ENCODE results near the gene HTR4.

Gene HTR4

DNA sequence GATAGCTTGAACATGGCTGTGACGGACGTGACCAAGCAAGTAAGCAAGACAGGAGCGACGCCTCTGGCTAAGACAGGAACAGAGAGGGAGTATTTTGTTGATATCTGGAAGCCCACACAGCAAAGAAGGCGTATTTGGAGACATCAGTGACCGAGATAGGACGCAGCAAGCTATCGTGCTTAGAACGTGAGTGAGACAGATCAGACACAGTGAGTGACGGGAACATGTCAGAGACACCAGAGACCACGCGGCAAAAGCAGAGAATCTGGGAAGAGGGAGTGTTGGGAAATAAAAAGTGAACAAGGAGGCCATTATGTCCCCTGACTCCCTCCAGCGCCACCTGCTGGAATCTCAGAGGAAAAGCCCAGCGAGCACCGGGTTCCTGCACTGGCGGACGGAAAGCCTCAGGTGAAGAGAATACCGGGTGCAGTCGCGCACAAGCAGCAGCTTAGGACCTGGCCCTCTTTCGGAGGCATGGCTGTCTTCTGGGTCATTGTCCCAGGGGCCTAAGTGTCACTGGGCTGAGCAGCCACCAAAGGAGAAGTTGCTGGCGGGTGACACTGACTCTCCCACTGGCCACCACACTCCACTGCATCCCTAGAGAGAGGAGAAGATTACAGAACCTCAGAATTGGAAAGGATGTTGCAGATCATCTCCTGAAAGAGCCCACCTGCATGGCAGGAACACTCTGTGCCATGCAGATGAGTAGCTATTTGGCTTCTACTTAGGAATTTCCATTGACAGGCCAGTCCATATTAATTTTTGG, 171.4 kb downstream of the HTR4 start:
- Histone ChIP-seq H3K9ac (ENCODE audit: low read depth, low read length, poor library complexity) (no peak overlapping the region), H3K4me2 (ENCODE audit: insufficient read depth, low read length, poor library complexity, severe bottlenecking) (no peak overlapping the region), H3K9me3 (replicated peaks in 1 of 2; ENCODE audit: control insufficient read depth in 2 of 2, insufficient read depth in 1 of 2, low read depth in 1 of 2, low read length in 2 of 2) (no peaks in the 10 kb centered on the region), H3K79me1 (ENCODE audit: low read depth, low read length) (no peaks in the 10 kb centered on the region), H3K18ac (ENCODE audit: low read length) (no peak overlapping the region), H3K27ac (replicated peaks; ENCODE audit: low read length) (no peak overlapping the region), H3K4me1 (ENCODE audit: control insufficient read depth in 2 of 2, insufficient read depth in 1 of 2, low read depth in 1 of 2, low read length in 2 of 2) (peaks cover 2 to 11% of the 10 kb centered on the region in 2 donors), H3K23ac (ENCODE audit: low read depth, low read length, poor library complexity) (no peak overlapping the region), H3K14ac (ENCODE audit: low read length) (no peak overlapping the region), H2AK5ac (ENCODE audit: low read depth, low read length) (no peak overlapping the region), H4K8ac (ENCODE audit: low read depth, low read length) (no peak overlapping the region), H3K27me3 (ENCODE audit: control insufficient read depth in 3 of 3, insufficient read depth in 3 of 3, low read depth in 1 of 3, low read length in 3 of 3) (peaks cover 0 to 10% (median 0%) of the 10 kb centered on the region in 3 experiments), H2BK120ac (ENCODE audit: low read depth, low read length) (no peak overlapping the region), H3K36me3 (replicated peaks in 1 of 2; ENCODE audit: control insufficient read depth in 2 of 2, insufficient read depth in 2 of 2, low read length in 2 of 2) (no peaks in the 10 kb centered on the region), H2BK12ac (ENCODE audit: low read length) (no peak overlapping the region), H2BK5ac (ENCODE audit: low read length) (no peak overlapping the region), H3K4ac (ENCODE audit: low read length) (no peak overlapping the region), H2AFZ (ENCODE audit: low read length) (peak overlapping the region; percentile 21), H2BK15ac (ENCODE audit: low read length) (no peak overlapping the region), H3K4me3 (ENCODE audit: low read length in 2 of 2) (no peak overlapping the region), H4K91ac (ENCODE audit: low read depth, low read length, poor library complexity) (no peak overlapping the region)
- no CpG with 5 or more reads among the region's 22 CpGs for WGBS, 2 donors (ENCODE audit: extremely low coverage in 2 of 2, insufficient read length in 2 of 2, insufficient replicate concordance in 1 of 2)
- DNase-seq (ENCODE audit: low spot score): peak; percentile 47

- no CpG with 5 or more reads among the region's 7 CpGs for WGBS, 2 donors (ENCODE audit: extremely low coverage in 2 of 2, insufficient read length in 2 of 2, insufficient replicate concordance in 1 of 2)
- no peaks in the 10 kb centered on the region for H3K79me1 ChIP-seq (ENCODE audit: low read depth, low read length)
- H2BK15ac ChIP-seq (ENCODE audit: low read length): no peak overlapping the region
- no peak overlapping the region for H4K8ac ChIP-seq (ENCODE audit: low read depth, low read length)
- DNase-seq (ENCODE audit: low spot score): no peak
- H3K4me3 ChIP-seq (ENCODE audit: low read length in 2 of 2): no peak overlapping the region
- H2BK12ac ChIP-seq (ENCODE audit: low read length): no peak overlapping the region
- no peak overlapping the region for H3K18ac ChIP-seq (ENCODE audit: low read length)
- no peak overlapping the region for H3K4ac ChIP-seq (ENCODE audit: low read length)
- no peak overlapping the region for H3K23ac ChIP-seq (ENCODE audit: low read depth, low read length, poor library complexity)
- no peak overlapping the region for H2BK5ac ChIP-seq (ENCODE audit: low read length)
- H3K4me2 ChIP-seq (ENCODE audit: insufficient read depth, low read length, poor library complexity, severe bottlenecking): no peak overlapping the region
- H3K27ac ChIP-seq (replicated peaks; ENCODE audit: low read length): no peak overlapping the region
- no peak overlapping the region for H3K14ac ChIP-seq (ENCODE audit: low read length)
- H2AK5ac ChIP-seq (ENCODE audit: low read depth, low read length): no peak overlapping the region
- H2AFZ ChIP-seq (ENCODE audit: low read length): no peak overlapping the region
- no peak overlapping the region for H2BK120ac ChIP-seq (ENCODE audit: low read depth, low read length)
- H3K9me3 ChIP-seq (replicated peaks in 1 of 2; ENCODE audit: control insufficient read depth in 2 of 2, insufficient read depth in 1 of 2, low read depth in 1 of 2, low read length in 2 of 2): no peaks in the 10 kb centered on the region
- no peak overlapping the region for H4K91ac ChIP-seq (ENCODE audit: low read depth, low read length, poor library complexity)
- H3K27me3 ChIP-seq (ENCODE audit: control insufficient read depth in 3 of 3, insufficient read depth in 3 of 3, low read depth in 1 of 3, low read length in 3 of 3): peaks cover 0 to 9% (median 0%) of the 10 kb centered on the region in 3 experiments
- peaks cover 2 to 11% of the 10 kb centered on the region in 2 donors for H3K4me1 ChIP-seq (ENCODE audit: control insufficient read depth in 2 of 2, insufficient read depth in 1 of 2, low read depth in 1 of 2, low read length in 2 of 2)
- H3K9ac ChIP-seq (ENCODE audit: low read depth, low read length, poor library complexity): no peak overlapping the region
- no peaks in the 10 kb centered on the region for H3K36me3 ChIP-seq (replicated peaks in 1 of 2; ENCODE audit: control insufficient read depth in 2 of 2, insufficient read depth in 2 of 2, low read length in 2 of 2)
Measured at GRCh38 chr5:148482196-148482595, 172.1 kb downstream of the HTR4 start.

GRCh38 chr5:148477429-148477828, 176.9 kb downstream of the HTR4 start:
- Histone ChIP-seq H3K18ac (ENCODE audit: low read length) (no peak overlapping the region), H3K79me1 (ENCODE audit: low read depth, low read length) (no peaks in the 10 kb centered on the region), H2AFZ (ENCODE audit: low read length) (no peak overlapping the region), H3K14ac (ENCODE audit: low read length) (no peak overlapping the region), H2BK5ac (ENCODE audit: low read length) (no peak overlapping the region), H3K9me3 (replicated peaks in 1 of 2; ENCODE audit: control insufficient read depth in 2 of 2, insufficient read depth in 1 of 2, low read depth in 1 of 2, low read length in 2 of 2) (no peaks in the 10 kb centered on the region), H3K9ac (ENCODE audit: low read depth, low read length, poor library complexity) (no peak overlapping the region), H2BK120ac (ENCODE audit: low read depth, low read length) (no peak overlapping the region), H3K23ac (ENCODE audit: low read depth, low read length, poor library complexity) (no peak overlapping the region), H2BK15ac (ENCODE audit: low read length) (no peak overlapping the region), H3K4me3 (ENCODE audit: low read length in 2 of 2) (no peak overlapping the region), H3K4me2 (ENCODE audit: insufficient read depth, low read length, poor library complexity, severe bottlenecking) (no peak overlapping the region), H4K91ac (ENCODE audit: low read depth, low read length, poor library complexity) (no peak overlapping the region), H3K4ac (ENCODE audit: low read length) (no peak overlapping the region), H3K27me3 (ENCODE audit: control insufficient read depth in 3 of 3, insufficient read depth in 3 of 3, low read depth in 1 of 3, low read length in 3 of 3) (peaks cover 0 to 9% (median 0%) of the 10 kb centered on the region in 3 experiments), H3K4me1 (ENCODE audit: control insufficient read depth in 2 of 2, insufficient read depth in 1 of 2, low read depth in 1 of 2, low read length in 2 of 2) (peaks cover 2 to 10% of the 10 kb centered on the region in 2 donors), H3K27ac (replicated peaks; ENCODE audit: low read length) (no peak overlapping the region), H4K8ac (ENCODE audit: low read depth, low read length) (no peak overlapping the region), H2BK12ac (ENCODE audit: low read length) (no peak overlapping the region), H3K36me3 (replicated peaks in 1 of 2; ENCODE audit: control insufficient read depth in 2 of 2, insufficient read depth in 2 of 2, low read length in 2 of 2) (no peaks in the 10 kb centered on the region), H2AK5ac (ENCODE audit: low read depth, low read length) (no peak overlapping the region)
- no CpG with 5 or more reads among the region's 3 CpGs for WGBS, 2 donors (ENCODE audit: extremely low coverage in 2 of 2, insufficient read length in 2 of 2, insufficient replicate concordance in 1 of 2)
- DNase-seq (ENCODE audit: low spot score): no peak

DNA sequence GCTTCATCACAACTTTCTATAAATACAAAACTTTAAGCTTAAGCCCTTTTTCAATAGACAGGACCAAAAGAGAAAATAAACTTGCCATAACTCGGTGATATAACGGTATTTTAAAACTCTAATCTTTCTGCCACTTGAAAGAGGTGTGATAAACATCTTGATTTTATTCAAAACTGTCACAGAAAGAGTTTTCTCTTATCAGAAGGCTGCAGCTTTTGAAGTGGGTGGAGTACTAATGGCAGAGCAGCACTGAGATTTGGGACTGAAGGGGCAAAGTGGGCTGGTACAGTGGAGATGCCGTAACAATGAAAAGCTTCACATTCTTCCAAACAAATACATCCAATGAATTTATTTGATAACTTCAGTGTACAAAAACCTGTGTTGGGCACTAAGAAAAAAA, 178.0 kb downstream of the HTR4 start:
- H3K9ac ChIP-seq (ENCODE audit: low read depth, low read length, poor library complexity): no peak overlapping the region
- no peaks in the 10 kb centered on the region for H3K9me3 ChIP-seq (replicated peaks in 1 of 2; ENCODE audit: control insufficient read depth in 2 of 2, insufficient read depth in 1 of 2, low read depth in 1 of 2, low read length in 2 of 2)
- H3K4ac ChIP-seq (ENCODE audit: low read length): no peak overlapping the region
- no peak overlapping the region for H3K4me2 ChIP-seq (ENCODE audit: insufficient read depth, low read length, poor library complexity, severe bottlenecking)
- H4K8ac ChIP-seq (ENCODE audit: low read depth, low read length): no peak overlapping the region
- no peak overlapping the region for H3K4me3 ChIP-seq (ENCODE audit: low read length in 2 of 2)
- no peak overlapping the region for H3K14ac ChIP-seq (ENCODE audit: low read length)
- no peak for DNase-seq (ENCODE audit: low spot score)
- H2AK5ac ChIP-seq (ENCODE audit: low read depth, low read length): no peak overlapping the region
- no peak overlapping the region for H3K18ac ChIP-seq (ENCODE audit: low read length)
- no peak overlapping the region for H3K27ac ChIP-seq (replicated peaks; ENCODE audit: low read length)
- no peak overlapping the region for H2AFZ ChIP-seq (ENCODE audit: low read length)
- no peak overlapping the region for H3K23ac ChIP-seq (ENCODE audit: low read depth, low read length, poor library complexity)
- H2BK12ac ChIP-seq (ENCODE audit: low read length): no peak overlapping the region
- peaks cover 0 to 3% of the 10 kb centered on the region in 2 donors for H3K4me1 ChIP-seq (ENCODE audit: control insufficient read depth in 2 of 2, insufficient read depth in 1 of 2, low read depth in 1 of 2, low read length in 2 of 2)
- H3K27me3 ChIP-seq (ENCODE audit: control insufficient read depth in 3 of 3, insufficient read depth in 3 of 3, low read depth in 1 of 3, low read length in 3 of 3): peaks cover 0 to 12% (median 0%) of the 10 kb centered on the region in 3 experiments
- no peaks in the 10 kb centered on the region for H3K79me1 ChIP-seq (ENCODE audit: low read depth, low read length)
- H4K91ac ChIP-seq (ENCODE audit: low read depth, low read length, poor library complexity): no peak overlapping the region
- no peaks in the 10 kb centered on the region for H3K36me3 ChIP-seq (replicated peaks in 1 of 2; ENCODE audit: control insufficient read depth in 2 of 2, insufficient read depth in 2 of 2, low read length in 2 of 2)
- no peak overlapping the region for H2BK5ac ChIP-seq (ENCODE audit: low read length)
- WGBS, 2 donors (ENCODE audit: extremely low coverage in 2 of 2, insufficient read length in 2 of 2, insufficient replicate concordance in 1 of 2): no CpG with 5 or more reads among the region's 3 CpGs
- H2BK15ac ChIP-seq (ENCODE audit: low read length): no peak overlapping the region
- no peak overlapping the region for H2BK120ac ChIP-seq (ENCODE audit: low read depth, low read length)
